Measurements from ENCODE around the gene SLC24A4.

GRCh38 chr14:92407410-92407809 is 84.4 kb downstream of the SLC24A4 start:
- TF ChIP-seq POLR2A (IDR thresholded peaks at IDR 0.05) (no peak), CTCF (IDR thresholded peaks at IDR 0.05 in 8 of 11, conservative IDR thresholded peaks at IDR 0.05 in 3 of 11) (no peak)

All from spleen (tissue), 7 donors.